Mucosa of stomach (tissue), 1 donor: Measurements from ENCODE around the gene ECT2.
A peak's percentile ranks its signal among the peaks of the same experiment; 100 is the strongest.
"Not testable (repeated sequence)": the region's sequence is repeated elsewhere in the genome, so short reads cannot be mapped to it uniquely, and the experiment has no call there.

ENCODE experiments used
- H3K27me3 ChIP-seq: one replicate; pipeline ENCODE4 v1.7.0; 2013; ENCODE audit warnings: mild to moderate bottlenecking, low read length; ENCODE audit not compliant: control insufficient read depth, insufficient read depth
- H3K36me3 ChIP-seq: one replicate; pipeline ENCODE4 v1.7.0; 2013; ENCODE audit warnings: low read length; ENCODE audit not compliant: control insufficient read depth, insufficient read depth
- H3K4me1 ChIP-seq: one replicate; pipeline ENCODE4 v1.7.0; 2013; ENCODE audit warnings: mild to moderate bottlenecking, low read length; ENCODE audit not compliant: control insufficient read depth, insufficient read depth
- H3K4me3 ChIP-seq: one replicate; pipeline ENCODE4 v1.7.0; 2013; ENCODE audit warnings: low read length
- H3K9ac ChIP-seq: one replicate; pipeline ENCODE4 v1.7.0; 2013; ENCODE audit warnings: mild to moderate bottlenecking, low read length, moderate library complexity
- H3K9me3 ChIP-seq: one replicate; pipeline ENCODE4 v1.7.0; 2013; ENCODE audit warnings: mild to moderate bottlenecking, low read length, moderate library complexity; ENCODE audit not compliant: control insufficient read depth
- donor health status: Pancreatic carcinoma.

Gene ECT2

DNA sequence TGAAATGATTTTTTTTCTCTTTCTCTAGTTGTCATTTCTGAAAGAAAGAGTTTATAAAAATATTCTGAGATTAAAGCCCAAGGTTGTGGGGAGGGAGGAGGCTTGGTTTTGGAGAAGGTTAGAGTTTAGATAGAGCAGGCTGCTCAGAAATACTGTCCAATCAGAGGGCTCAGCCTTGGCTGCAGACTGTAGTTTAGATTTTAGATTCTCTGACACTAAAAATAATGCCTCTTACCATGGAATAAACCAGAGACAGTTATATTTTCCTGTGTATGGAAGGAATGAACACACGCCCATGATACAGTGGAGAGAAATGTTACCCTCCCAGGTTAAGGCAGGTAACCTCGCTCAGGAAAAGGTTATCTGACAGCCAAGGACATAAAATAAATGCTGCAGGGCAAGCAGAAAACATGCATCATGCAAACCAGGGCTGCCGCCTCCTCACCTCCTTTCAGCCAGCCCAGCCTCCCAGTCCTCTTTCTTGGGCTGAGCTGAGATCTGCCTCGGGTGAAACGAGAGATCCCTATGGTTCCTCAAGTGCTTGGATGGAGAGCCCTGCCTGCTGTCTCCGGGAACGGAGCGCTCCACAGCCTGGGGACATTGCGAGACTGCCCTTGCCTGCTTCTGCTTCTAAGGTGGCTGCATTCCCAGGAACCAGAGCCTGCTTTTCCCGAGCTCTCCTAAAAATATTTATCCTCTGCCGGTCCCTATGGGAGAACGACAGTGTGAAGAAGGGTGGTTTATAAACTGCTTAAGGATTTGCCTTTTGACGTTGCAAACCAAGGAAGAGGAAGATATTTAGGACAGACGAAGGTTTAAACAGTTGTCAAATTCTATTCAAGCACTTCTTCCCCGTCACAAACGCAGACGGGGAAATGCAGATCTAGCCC lies 40.5 kb upstream of the ECT2 start:
- no peaks in the 10 kb centered on the region for H3K27me3 ChIP-seq
- H3K36me3 ChIP-seq = no peaks in the 10 kb centered on the region
- H3K9me3 ChIP-seq = no peaks in the 10 kb centered on the region
- peaks cover 19% of the 10 kb centered on the region for H3K4me1 ChIP-seq
- peak overlapping the region; percentile 76 for H3K9ac ChIP-seq
- peak overlapping the region; percentile 79 for H3K4me3 ChIP-seq

DNA sequence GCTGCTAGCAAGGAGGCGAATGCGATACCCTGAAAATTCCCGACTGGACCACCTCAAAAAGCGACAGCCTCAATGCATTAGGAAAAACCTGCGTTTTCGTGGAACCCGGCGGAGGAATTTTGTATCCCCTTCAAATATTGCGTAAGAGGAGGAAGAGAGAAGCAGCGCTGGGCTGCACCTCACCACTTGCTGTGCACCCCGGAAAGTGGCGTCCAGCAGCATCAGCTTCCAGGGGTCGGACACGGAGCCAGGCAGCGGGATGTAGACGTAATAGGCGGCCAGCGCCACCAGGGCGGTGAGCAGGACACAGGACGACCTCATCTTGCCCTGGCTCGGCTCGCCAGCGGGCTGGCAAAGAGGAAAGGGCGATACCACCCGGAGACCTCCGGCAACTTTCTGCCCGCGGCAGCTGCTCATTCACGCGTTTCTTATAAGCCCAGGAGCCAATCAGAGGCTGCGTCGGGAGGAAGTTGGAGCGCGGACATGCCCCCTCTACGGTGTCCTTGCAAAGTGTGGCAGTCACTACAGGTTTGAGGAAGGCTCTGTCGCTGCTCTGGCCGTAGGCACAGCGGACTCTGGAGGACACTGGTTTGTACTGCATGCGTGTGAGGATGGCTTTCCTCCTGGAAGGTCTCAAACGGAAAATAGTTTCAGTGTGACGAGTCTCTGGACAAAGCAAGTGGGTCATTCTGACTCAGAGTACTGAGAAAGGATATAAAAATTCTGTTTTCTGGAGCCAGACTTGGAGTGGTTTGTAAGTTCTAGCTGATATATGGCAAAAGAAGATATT lies 39.7 kb upstream of the ECT2 start, which contains the start of gene NCEH1:
Gene NCEH1 (minus strand): TSS at position 404 of the 790 bp plus-strand sequence. CDS start 83 bp downstream, at position 321.
- H3K9ac ChIP-seq = peak within 1 kb of the TSS; percentile 76
- H3K9me3 ChIP-seq = no peaks in the 10 kb centered on the region
- H3K4me1 ChIP-seq = peaks cover 16% of the 10 kb centered on the region
- no peaks in the 10 kb centered on the region for H3K27me3 ChIP-seq
- H3K36me3 ChIP-seq = no peaks in the 10 kb centered on the region
- peak within 1 kb of the TSS; percentile 79 for H3K4me3 ChIP-seq

DNA sequence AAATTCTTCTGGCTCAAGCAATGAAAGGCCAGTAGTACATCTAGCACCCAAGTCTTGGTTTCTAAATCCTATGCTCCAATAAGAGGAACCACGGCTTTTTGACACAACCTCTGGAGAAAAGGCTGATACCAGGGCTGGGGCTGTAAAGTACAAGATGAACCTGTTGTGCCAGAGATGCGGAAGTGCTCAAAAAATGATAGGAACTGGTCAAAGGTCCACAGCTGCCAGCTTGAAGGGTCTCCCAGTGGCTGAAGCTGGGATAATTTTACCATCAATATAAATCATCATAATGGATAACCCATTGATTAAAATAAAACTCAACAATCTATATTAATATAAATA lies 39.1 kb upstream of the ECT2 start:
- Histone ChIP-seq H3K9ac (peak overlapping the region; percentile 76), H3K36me3 (no peaks in the 10 kb centered on the region), H3K4me1 (peaks cover 16% of the 10 kb centered on the region), H3K4me3 (peak overlapping the region; percentile 79), H3K9me3 (no peaks in the 10 kb centered on the region), H3K27me3 (no peaks in the 10 kb centered on the region)

DNA sequence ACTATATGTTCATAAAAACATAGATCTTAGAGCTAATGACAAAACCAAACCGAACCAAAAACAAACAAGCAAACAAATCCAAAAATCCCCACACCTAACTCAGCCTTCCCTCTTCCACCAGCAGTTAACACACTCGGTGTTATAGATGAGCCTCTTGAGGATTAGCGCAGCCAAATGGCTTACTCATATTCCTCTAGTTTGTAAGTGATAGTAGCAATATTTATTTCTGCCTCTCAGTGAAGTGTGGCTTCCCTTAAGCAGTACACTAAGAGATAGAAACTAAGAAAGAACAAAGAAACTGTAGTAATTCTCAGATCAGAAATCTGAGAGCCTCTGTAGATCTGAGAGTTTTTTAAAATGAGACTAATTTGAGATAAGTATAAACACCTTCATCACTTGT lies 37.2 kb upstream of the ECT2 start:
- Histone ChIP-seq H3K36me3 (no peaks in the 10 kb centered on the region), H3K9me3 (no peaks in the 10 kb centered on the region), H3K27me3 (no peaks in the 10 kb centered on the region), H3K4me3 (no peak overlapping the region), H3K4me1 (peaks cover 16% of the 10 kb centered on the region), H3K9ac (no peak overlapping the region)

DNA sequence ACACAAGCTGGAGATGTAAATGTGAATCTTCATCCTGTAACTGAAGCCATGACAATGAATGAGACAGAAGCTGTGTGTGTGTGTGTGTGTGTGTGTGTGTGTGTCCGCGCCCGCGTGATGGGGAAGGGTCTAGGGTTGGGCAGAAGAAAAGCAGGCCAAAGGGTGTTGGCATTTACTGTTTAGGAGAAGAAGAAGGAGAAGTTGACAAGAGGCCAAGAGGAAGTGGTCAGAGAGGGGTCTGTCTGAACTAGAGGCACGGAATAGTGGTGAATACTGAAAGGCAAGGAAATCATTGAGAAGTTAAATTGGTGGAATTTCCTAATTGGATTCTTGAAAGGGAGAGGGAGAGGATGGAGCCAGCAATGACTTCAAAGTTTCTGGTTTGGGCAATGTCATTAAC lies 34.0 kb upstream of the ECT2 start:
- H3K9me3 ChIP-seq = no peaks in the 10 kb centered on the region
- no peak overlapping the region for H3K4me3 ChIP-seq
- H3K9ac ChIP-seq = no peak overlapping the region
- H3K27me3 ChIP-seq = no peaks in the 10 kb centered on the region
- H3K36me3 ChIP-seq = no peaks in the 10 kb centered on the region
- H3K4me1 ChIP-seq = no peaks in the 10 kb centered on the region

DNA sequence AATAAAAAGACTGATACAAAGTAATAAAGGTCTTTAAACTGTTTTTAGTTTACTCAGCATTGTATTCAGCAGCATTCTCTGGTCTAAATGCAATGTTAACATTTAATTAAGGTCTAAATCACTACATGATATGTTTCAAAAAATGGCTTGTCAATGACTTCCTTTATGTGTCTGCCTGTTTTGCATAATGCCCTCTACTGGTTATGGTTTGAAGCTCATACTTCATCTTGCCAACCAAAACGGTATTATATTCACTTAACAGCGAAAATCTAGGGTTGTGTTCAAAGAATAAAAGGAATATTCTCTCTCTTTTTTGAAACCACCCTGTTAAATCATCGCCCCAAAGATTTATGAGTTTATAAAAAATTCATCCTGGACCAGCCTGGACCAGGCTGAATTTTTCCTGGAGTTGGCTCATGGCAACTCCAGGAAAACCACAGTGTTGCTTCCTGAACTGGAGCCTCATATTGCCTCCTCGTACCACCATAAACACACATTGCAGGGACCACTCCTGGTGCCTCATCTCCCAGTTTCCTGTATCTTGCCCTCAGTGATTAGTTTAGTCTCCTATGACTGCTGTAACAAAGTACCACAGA lies 32.9 kb upstream of the ECT2 start:
- H3K4me1 ChIP-seq = no peaks in the 10 kb centered on the region
- no peak overlapping the region for H3K9ac ChIP-seq
- H3K27me3 ChIP-seq = no peaks in the 10 kb centered on the region
- H3K36me3 ChIP-seq = no peaks in the 10 kb centered on the region
- no peaks in the 10 kb centered on the region for H3K9me3 ChIP-seq
- no peak overlapping the region for H3K4me3 ChIP-seq

DNA sequence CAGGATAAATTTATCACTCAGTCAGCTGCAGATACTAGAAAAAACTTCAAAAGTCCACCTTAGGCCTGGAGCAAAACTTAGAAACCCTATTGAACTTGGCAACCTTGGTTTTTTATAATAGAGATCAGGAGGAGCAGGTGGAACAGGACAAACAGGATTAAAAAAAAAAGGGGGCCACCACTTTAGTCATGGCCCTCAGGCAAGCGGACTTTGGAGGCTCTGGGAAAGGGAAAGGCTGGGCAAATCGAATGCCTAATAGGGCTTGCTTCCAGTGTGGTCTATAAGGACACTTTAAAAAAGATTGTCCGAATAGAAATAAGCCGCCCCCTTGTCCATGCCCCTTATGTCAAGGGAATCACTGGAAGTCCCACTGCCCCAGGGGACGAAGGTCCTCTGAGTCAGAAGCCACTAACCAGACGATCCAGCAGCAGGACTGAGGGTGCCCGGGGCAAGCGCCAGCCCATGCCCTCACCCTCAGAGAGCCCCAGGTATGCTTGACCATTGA lies 27.9 kb upstream of the ECT2 start:
- not testable (repeated sequence) for H3K4me1 ChIP-seq, H3K9ac ChIP-seq, H3K9me3 ChIP-seq, H3K4me3 ChIP-seq, H3K27me3 ChIP-seq, H3K36me3 ChIP-seq

DNA sequence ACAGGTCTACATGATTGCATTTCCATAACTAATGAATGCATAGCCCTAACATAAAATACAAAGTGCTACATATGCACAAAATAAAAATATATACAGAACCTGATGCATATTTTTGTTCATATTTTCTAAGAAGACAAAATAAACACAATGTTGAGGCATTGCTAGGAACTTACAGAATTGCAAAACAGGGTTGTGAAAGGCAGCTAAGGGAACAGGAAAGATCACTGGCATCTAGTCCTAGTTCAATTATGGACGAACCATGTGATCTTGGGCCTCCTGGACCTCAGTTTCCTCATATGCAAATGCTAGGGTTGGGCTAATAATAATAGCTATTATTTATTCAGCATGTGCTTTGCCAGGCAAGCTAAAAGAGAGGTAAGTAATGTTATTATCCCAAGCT lies 24.1 kb upstream of the ECT2 start:
- no peak overlapping the region for H3K4me3 ChIP-seq
- H3K9ac ChIP-seq = no peak overlapping the region
- H3K36me3 ChIP-seq = no peaks in the 10 kb centered on the region
- H3K27me3 ChIP-seq = no peaks in the 10 kb centered on the region
- no peaks in the 10 kb centered on the region for H3K9me3 ChIP-seq
- H3K4me1 ChIP-seq = no peaks in the 10 kb centered on the region

DNA sequence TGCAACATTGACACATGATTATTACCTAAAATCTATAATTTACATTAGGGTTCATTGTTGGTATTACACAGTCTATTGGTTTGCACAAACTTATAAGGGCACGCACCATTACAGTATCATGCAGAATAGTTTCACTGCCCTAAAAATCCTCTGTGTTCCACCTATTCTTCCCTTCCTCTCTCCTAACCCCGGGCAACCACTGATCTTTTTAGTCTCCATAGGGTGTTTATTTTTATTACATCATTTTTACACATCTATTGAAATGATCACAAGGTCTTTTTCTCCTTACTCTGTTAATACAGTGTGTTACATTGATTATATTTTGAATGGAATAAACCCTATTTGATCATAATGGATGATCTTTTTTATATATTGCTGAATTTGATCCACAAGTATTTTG lies 15.5 kb upstream of the ECT2 start:
- H3K36me3 ChIP-seq = no peaks in the 10 kb centered on the region
- H3K9ac ChIP-seq = no peak overlapping the region
- H3K4me1 ChIP-seq = no peaks in the 10 kb centered on the region
- H3K27me3 ChIP-seq = no peaks in the 10 kb centered on the region
- H3K4me3 ChIP-seq = no peak overlapping the region
- H3K9me3 ChIP-seq = no peaks in the 10 kb centered on the region

DNA sequence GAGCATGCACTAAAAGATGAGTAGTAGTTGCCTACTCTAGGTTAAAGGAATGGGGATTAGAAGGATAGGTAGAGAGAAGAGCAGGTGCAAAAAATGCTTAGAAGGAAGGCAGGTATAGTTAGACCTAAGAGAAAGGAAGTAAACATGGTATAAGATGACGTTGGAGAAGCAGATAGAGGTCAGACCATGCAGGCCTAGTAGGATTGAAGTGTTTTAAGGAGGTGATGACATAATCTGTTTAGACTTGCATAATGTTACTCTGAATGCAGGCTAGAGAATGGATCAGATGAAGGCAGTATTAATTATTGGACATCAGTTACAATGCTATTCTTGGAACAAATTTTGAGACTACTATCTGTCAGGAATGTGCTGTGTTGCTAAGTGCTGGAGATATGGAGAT lies 11.1 kb upstream of the ECT2 start:
- no peaks in the 10 kb centered on the region for H3K9me3 ChIP-seq
- no peaks in the 10 kb centered on the region for H3K4me1 ChIP-seq
- no peaks in the 10 kb centered on the region for H3K36me3 ChIP-seq
- H3K4me3 ChIP-seq = no peak overlapping the region
- no peak overlapping the region for H3K9ac ChIP-seq
- H3K27me3 ChIP-seq = no peaks in the 10 kb centered on the region

DNA sequence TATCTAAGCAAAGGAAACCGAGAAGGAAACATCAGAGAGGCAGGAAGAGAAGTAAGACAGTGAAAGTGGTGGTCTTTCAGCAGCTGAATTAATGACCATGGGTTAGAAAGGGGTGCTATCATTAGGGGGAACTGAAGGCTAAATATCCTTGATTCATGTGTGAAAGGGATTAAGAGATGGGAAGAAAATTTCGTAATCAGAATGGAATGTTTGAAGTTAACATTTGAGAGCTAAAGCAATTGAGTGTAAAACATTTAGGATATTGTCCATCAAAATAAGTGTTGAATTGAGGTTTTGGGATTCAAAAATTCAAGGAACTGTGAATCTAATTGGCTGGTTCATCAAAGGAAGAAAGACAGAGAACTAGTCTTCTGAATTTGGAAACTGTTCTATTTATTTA lies 4.1 kb upstream of the ECT2 start:
- Histone ChIP-seq H3K4me3 (no peak overlapping the region), H3K9ac (no peak overlapping the region), H3K36me3 (no peaks in the 10 kb centered on the region), H3K27me3 (no peaks in the 10 kb centered on the region), H3K9me3 (no peaks in the 10 kb centered on the region), H3K4me1 (peaks cover 8% of the 10 kb centered on the region)
